ENCODE results near the gene RMDN2.
"Not testable (repeated sequence)": the region's sequence is repeated elsewhere in the genome, so short reads cannot be mapped to it uniquely, and the experiment has no call there.

- not testable (repeated sequence) for TF ChIP-seq CTCF, POLR2A, POLR2AphosphoS5 (IDR thresholded peaks at IDR 0.05)
Measured at GRCh38 chr2:37963901-37964300, 38.8 kb downstream of the RMDN2 start.

Data from breast epithelium (tissue), 3 donors.